Hepatocyte (in vitro differentiated cells): Measurements from ENCODE around the gene SETD7. TPM values are rescaled to one million over a fixed set of nuclear protein-coding genes. Genes with fewer than 3 reads are reported as not detected.

ENCODE experiments used
- DNase-seq: peaks from one replicate; pipeline ENCODE4 v3.0.0-alpha.2; 2016; ENCODE audit warnings: low spot score
- H2AFZ ChIP-seq: fragments of 200-600 bp; sonication (generic); 2 replicates; pipeline ENCODE4 v1.6.0; 2016; ENCODE audit warnings: antibody characterized with exemption, mild to moderate bottlenecking
- H3K27ac ChIP-seq: fragments of 200-600 bp; sonication (generic); 2 replicates; pipeline ENCODE4 v1.5.1; 2016; ENCODE audit warnings: mild to moderate bottlenecking
- H3K27me3 ChIP-seq: fragments of 200-600 bp; sonication (generic); 2 replicates; pipeline ENCODE4 v1.6.1; 2016
- H3K36me3 ChIP-seq: fragments of 200-600 bp; sonication (generic); replicated peaks from 2 replicates; pipeline ENCODE4 v1.5.1; 2016; ENCODE audit warnings: low read depth; ENCODE audit not compliant: insufficient read depth
- H3K4me1 ChIP-seq: fragments of 200-600 bp; sonication (generic); 2 replicates; pipeline ENCODE4 v1.5.1; 2016; ENCODE audit warnings: mild to moderate bottlenecking, moderate library complexity; ENCODE audit not compliant: insufficient read depth
- H3K4me2 ChIP-seq: fragments of 200-600 bp; sonication (generic); 2 replicates; pipeline ENCODE4 v1.6.0; 2016
- H3K4me3 ChIP-seq: fragments of 200-600 bp; sonication (generic); 2 replicates; pipeline ENCODE4 v1.5.1; 2016; ENCODE audit warnings: mild to moderate bottlenecking
- H3K79me2 ChIP-seq: fragments of 200-600 bp; sonication (generic); 2 replicates; pipeline ENCODE4 v1.6.0; 2017; ENCODE audit warnings: mild to moderate bottlenecking
- H3K9me2 ChIP-seq: fragments of 200-600 bp; sonication (generic); replicated peaks from 2 replicates; pipeline ENCODE4 v1.6.0; 2017; ENCODE audit warnings: mild to moderate bottlenecking; ENCODE audit not compliant: insufficient read depth
- H3K9me3 ChIP-seq: fragments of 200-600 bp; sonication (generic); 2 replicates; pipeline ENCODE4 v1.5.1; 2016; ENCODE audit warnings: low read depth, mild to moderate bottlenecking
- H4K20me1 ChIP-seq: fragments of 200-600 bp; sonication (generic); 2 replicates; pipeline ENCODE4 v1.6.0; 2016; ENCODE audit warnings: mild to moderate bottlenecking; ENCODE audit not compliant: insufficient read depth, poor library complexity, severe bottlenecking
- EZH2 ChIP-seq: fragments of 200-600 bp; sonication (generic); IDR thresholded peaks from 2 replicates; pipeline ENCODE4 v1.6.1; 2016; ENCODE audit warnings: antibody characterized with exemption, mild to moderate bottlenecking, borderline replicate concordance
- EZH2phosphoT487 ChIP-seq: fragments of 200-600 bp; sonication (generic); IDR thresholded peaks from one replicate; pipeline ENCODE4 v1.6.1; 2018; ENCODE audit warnings: antibody characterized with exemption, mild to moderate bottlenecking, low read depth, moderate library complexity; ENCODE audit not compliant: unreplicated experiment, severe bottlenecking
- WGBS: methylation state at CpG from one replicate; pipeline ENCODE4 v1.1.6; 2016; ENCODE audit warnings: low lambda C conversion rate; ENCODE audit errors: missing lambda C conversion rate; 5-methylcytosine and 5-hydroxymethylcytosine counted together
- polyA plus RNA-seq: library from polyadenylated mRNA; unstranded; fragments of >200 nt; fragmentation: Nextera tagmentation; extraction: Ambion mirVana; gene quantifications from 2 replicates; pipeline ENCODE4 v1.2.1, GENCODE V29; 2016
- total RNA-seq: library from RNA; depleted of rRNA; stranded (reverse); fragments of >200 nt; gene quantifications from 2 replicates; pipeline ENCODE4 v1.2.3, GENCODE V29; 2014
- TF ChIP-seq, protein P1 (sequence below): fragments of 200-600 bp; sonication (generic); IDR thresholded peaks from 2 replicates; pipeline ENCODE4 v1.5.1; 2016; ENCODE audit warnings: antibody characterized with exemption, mild to moderate bottlenecking; ENCODE audit not compliant: poor library complexity

SETD7 gene
- total and polyA plus RNA-seq, 2 experiments from 2014 or later: 7.3 to 27.6 TPM

DNA sequence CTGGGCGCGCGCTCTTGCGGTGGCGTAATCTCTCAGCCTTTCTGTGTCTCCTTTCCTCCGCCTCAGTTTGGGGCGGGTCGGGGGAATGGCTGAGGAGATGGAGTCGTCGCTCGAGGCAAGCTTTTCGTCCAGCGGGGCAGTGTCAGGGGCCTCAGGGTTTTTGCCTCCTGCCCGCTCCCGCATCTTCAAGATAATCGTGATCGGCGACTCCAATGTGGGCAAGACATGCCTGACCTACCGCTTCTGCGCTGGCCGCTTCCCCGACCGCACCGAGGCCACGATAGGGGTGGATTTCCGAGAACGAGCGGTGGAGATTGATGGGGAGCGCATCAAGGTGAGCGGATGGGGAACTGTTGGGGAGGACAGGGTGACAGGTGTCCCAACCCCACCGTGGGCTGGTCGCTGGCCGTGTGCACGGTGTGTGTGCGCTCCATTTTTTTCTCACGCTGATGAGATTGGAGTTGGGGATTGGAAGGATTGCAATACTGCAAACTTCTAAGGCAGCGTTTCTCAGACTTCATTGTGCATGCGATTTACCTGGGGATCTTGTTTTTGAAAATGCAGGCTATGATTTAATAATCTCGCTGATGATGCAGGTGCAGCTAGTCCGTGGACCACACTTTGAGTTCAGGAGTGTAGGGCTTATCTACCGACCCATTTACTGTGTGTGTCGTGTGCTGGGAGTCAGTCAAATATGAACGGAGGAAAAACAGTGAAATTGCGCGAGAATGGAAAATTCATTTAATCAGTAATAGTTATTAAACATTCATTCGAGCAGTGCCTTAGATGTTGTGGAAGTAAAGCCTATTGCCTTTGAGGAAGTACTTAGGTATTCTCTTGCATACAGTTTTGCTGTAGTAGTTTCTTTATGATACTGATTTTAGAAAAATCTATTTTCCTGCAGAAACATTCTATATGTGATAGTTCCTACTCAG, 101.6 kb downstream of the SETD7 start, which contains the start of gene RAB33B:
RAB33B (plus strand) TSS at position 11 of the 935 bp plus-strand sequence; CDS start at position 86, 75 bp downstream.
- Histone ChIP-seq H3K4me3 (peak within 1 kb of the TSS; percentile 88), H2AFZ (peak within 1 kb of the TSS; percentile 85), H3K79me2 (peaks cover 84% of the 10 kb centered on the region), H3K27me3 (no peaks in the 10 kb centered on the region), H3K9me2 (no peaks in the 10 kb centered on the region), H3K9me3 (no peaks in the 10 kb centered on the region), H3K27ac (peak within 1 kb of the TSS; percentile 98), H3K4me2 (peak within 1 kb of the TSS; percentile 88), H3K4me1 (peaks cover 34% of the 10 kb centered on the region), H4K20me1 (peaks cover 15% of the 10 kb centered on the region), H3K36me3 (no peaks in the 10 kb centered on the region)
- no peak for DNase-seq
- 2% methylated on average over 45 of the region's 46 CpGs for WGBS
- TF ChIP-seq EZH2phosphoT487: no peak
- TF ChIP-seq, protein P1, sequence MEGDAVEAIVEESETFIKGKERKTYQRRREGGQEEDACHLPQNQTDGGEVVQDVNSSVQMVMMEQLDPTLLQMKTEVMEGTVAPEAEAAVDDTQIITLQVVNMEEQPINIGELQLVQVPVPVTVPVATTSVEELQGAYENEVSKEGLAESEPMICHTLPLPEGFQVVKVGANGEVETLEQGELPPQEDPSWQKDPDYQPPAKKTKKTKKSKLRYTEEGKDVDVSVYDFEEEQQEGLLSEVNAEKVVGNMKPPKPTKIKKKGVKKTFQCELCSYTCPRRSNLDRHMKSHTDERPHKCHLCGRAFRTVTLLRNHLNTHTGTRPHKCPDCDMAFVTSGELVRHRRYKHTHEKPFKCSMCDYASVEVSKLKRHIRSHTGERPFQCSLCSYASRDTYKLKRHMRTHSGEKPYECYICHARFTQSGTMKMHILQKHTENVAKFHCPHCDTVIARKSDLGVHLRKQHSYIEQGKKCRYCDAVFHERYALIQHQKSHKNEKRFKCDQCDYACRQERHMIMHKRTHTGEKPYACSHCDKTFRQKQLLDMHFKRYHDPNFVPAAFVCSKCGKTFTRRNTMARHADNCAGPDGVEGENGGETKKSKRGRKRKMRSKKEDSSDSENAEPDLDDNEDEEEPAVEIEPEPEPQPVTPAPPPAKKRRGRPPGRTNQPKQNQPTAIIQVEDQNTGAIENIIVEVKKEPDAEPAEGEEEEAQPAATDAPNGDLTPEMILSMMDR: no peak
- no peak for TF ChIP-seq EZH2

DNA sequence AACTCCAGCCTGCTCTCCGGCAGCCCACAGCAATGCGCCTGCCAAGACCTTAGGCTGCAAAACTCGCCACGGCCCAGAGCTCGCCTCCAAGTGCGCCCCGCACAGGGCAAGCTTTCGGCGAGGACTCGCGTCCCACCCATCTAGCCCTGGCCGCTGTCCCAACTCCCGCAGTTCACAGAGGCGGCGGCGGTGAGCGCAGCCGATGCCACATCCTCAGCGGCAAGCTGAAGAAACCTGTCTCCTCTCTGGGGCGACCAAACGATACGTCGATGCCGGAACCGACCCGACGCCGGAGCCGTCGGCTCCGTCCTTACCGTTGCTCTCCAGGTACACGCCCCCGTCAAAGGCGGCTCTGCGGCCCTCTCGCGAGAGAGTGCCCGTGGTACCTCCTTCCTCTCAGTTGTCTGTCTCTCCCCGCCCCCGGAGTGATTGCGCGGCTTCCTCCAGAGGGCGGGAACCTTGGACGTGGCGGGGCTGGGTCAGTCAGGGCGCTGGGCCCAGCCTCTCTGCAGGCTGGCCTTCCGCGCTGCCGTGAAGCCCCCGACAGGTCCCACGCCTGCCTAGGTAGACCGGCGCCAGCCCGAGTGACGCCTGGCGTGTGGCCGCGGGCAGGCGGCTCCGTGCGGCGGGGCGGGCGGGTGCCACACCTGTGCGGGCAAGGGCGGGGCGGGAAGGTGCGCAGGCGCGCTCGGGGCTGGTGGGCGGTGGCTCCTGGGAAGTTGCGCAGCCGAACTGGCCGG, 102.5 kb downstream of the SETD7 start:
- no peaks in the 10 kb centered on the region for H3K36me3 ChIP-seq
- peak; percentile 97 for DNase-seq
- peak overlapping the region; percentile 82 for H2AFZ ChIP-seq
- peak overlapping the region; percentile 98 for H3K27ac ChIP-seq
- no peaks in the 10 kb centered on the region for H3K27me3 ChIP-seq
- H3K4me3 ChIP-seq: peak overlapping the region; percentile 88
- under 1% methylated on average over 53 of the region's 76 CpGs for WGBS
- H3K4me2 ChIP-seq: peak overlapping the region; percentile 79
- H3K4me1 ChIP-seq: peaks cover 34% of the 10 kb centered on the region
- TF ChIP-seq EZH2: no peak
- TF ChIP-seq, protein P1: peak; percentile 17
- peaks cover 12% of the 10 kb centered on the region for H4K20me1 ChIP-seq
- peaks cover 84% of the 10 kb centered on the region for H3K79me2 ChIP-seq
- no peaks in the 10 kb centered on the region for H3K9me2 ChIP-seq
- no peaks in the 10 kb centered on the region for H3K9me3 ChIP-seq

DNA sequence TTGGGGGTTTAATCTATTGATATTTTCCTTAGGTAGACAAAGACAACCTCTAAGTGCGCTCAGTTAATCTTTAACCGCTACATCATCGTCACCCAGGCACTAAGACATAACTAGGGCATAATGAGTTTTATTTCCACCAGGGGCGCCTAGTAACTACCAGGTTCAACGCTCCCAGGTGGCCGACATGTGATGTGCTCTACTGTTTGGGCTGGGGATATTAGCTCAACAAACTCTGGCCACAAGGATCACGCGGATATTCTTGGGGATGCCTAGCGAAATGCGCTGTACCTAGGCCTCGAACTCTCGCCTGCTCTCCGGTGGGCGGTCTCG, 103.0 kb downstream of the SETD7 start:
- Histone ChIP-seq H3K4me2 (peak overlapping the region; percentile 79), H3K4me1 (peaks cover 31% of the 10 kb centered on the region), H3K36me3 (no peaks in the 10 kb centered on the region), H3K9me2 (no peaks in the 10 kb centered on the region), H3K4me3 (peak overlapping the region; percentile 53), H3K79me2 (peaks cover 84% of the 10 kb centered on the region), H4K20me1 (peaks cover 12% of the 10 kb centered on the region), H3K27ac (peak overlapping the region; percentile 98), H2AFZ (peak overlapping the region; percentile 82), H3K27me3 (no peaks in the 10 kb centered on the region), H3K9me3 (no peaks in the 10 kb centered on the region)
- DNase-seq: peak; percentile 86
- TF ChIP-seq, protein P1: peak; percentile 38
- no peak for TF ChIP-seq EZH2phosphoT487
- whole genome bisulfite sequencing: 1% methylated on average over 15 of the region's 15 CpGs
